ENCODE measurements around the gene SDK2.

Gene SDK2, protein sequence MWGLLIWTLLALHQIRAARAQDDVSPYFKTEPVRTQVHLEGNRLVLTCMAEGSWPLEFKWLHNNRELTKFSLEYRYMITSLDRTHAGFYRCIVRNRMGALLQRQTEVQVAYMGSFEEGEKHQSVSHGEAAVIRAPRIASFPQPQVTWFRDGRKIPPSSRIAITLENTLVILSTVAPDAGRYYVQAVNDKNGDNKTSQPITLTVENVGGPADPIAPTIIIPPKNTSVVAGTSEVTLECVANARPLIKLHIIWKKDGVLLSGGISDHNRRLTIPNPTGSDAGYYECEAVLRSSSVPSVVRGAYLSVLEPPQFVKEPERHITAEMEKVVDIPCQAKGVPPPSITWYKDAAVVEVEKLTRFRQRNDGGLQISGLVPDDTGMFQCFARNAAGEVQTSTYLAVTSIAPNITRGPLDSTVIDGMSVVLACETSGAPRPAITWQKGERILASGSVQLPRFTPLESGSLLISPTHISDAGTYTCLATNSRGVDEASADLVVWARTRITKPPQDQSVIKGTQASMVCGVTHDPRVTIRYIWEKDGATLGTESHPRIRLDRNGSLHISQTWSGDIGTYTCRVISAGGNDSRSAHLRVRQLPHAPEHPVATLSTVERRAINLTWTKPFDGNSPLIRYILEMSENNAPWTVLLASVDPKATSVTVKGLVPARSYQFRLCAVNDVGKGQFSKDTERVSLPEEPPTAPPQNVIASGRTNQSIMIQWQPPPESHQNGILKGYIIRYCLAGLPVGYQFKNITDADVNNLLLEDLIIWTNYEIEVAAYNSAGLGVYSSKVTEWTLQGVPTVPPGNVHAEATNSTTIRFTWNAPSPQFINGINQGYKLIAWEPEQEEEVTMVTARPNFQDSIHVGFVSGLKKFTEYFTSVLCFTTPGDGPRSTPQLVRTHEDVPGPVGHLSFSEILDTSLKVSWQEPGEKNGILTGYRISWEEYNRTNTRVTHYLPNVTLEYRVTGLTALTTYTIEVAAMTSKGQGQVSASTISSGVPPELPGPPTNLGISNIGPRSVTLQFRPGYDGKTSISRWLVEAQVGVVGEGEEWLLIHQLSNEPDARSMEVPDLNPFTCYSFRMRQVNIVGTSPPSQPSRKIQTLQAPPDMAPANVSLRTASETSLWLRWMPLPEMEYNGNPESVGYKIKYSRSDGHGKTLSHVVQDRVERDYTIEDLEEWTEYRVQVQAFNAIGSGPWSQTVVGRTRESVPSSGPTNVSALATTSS (N-terminal part only)

DNA sequence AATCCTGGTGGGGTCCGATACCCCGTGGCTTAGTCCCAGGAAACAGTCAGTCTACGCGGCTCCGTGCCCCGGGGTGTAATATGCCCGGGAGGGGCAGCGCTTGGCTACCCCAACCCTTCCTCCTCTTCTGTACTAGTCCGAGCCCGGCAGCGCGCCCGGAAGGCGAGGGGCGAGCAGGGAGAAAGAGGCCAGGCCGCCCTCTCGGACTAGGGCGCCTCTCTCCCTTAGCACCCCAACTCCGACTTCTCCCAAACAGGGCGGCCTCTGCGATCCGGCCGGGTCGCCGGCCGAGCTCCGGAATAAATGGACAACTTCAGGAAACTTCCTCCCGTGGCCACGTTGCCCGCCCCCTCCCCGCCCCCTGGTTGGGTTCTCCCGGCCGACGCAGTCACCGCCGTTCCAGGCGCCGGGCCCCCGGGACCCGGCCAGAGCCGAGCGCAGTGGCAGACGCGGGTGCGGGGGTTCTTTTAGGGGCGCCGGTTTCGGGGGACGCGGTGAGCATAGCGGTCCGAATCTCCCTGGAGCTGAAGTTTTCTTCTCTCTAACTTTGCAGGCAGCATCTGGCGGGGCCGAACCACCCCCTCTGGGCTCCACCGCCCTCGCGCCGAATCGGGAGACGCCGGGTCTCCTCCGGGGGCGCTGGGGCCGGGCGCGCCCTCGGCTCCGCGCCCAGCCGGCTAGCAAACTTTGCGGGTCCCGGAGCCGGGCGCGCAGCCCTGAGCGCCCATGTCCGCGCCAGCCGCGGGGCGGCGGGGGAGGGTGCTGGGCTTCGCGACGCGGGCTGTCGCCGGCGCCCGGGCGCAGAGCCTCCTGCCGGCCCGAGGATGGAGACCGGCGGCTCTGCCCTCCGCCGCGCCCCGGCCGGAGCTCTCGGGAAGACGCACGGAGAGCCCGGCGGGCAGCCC is at the start of gene SDK2:
TSS of gene SDK2 (minus strand) at position 301 of the 905 bp plus-strand sequence. CDS start 357 bp downstream, outside the sequence.
- DNase-seq, result peak; percentile 77

DNA sequence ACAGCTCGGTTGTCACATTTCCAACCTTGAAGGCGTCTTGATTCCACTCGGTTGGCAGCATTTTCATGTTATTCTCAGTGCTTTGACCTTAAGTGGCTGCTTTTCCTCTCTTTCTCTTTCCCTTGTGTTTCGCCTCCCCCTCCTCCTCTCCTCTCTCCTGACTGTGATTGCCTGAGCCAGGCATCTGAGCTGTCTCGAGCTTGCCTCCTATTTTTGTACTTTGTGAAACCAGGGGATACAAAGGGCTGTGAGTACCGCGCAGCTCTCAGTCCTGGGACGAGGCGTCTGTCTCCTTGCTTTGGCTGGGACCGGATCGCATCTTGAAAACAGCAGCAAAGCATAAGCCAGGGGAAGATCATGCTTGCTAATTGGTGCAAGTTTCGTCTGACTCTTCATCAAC is 48.8 kb upstream of the SDK2 start:
- DNase-seq, result no peak

DNA sequence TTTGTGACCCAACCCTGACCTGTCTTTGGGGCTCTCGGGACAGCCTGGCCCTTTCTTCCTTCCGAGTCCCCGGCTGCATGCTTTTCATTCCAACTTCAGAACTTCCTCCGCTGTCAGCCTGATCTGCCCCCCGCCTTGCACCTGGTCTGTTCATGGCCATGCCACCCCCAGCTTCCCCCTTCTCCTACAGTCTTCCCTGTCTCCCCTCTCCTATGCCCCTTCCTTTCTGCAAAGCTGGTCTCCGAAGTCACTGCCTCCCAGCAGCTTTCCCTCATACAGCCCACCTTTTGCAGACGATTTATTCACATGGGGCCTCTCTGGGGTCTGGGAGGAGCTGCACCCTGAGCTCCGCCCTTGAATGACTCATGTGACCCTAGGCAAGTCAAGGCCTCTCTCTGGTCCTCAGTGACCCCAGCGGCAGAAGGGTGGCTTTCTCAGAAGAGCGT is 47.1 kb upstream of the SDK2 start:
- no peak for DNase-seq

DNA sequence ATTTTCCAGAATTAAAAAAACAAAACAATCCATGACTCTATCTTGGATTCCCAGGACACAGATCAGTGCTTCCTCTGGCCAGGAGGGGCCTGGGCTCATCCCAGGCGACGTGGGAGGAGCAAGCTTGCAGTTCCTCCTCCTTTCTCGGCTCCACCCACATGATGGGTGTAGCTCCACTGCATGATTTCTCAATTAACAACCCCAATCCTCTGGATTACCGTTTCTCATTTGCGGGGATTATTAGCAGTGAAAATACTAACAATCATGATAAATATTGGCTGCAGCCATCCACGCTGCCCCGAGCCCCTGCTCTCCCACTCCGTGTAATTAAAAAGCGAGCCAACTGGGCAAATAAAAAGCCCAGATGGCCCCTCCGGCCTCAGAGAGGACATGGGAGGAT is 46.4 kb upstream of the SDK2 start:
- DNase-seq, result no peak

DNA sequence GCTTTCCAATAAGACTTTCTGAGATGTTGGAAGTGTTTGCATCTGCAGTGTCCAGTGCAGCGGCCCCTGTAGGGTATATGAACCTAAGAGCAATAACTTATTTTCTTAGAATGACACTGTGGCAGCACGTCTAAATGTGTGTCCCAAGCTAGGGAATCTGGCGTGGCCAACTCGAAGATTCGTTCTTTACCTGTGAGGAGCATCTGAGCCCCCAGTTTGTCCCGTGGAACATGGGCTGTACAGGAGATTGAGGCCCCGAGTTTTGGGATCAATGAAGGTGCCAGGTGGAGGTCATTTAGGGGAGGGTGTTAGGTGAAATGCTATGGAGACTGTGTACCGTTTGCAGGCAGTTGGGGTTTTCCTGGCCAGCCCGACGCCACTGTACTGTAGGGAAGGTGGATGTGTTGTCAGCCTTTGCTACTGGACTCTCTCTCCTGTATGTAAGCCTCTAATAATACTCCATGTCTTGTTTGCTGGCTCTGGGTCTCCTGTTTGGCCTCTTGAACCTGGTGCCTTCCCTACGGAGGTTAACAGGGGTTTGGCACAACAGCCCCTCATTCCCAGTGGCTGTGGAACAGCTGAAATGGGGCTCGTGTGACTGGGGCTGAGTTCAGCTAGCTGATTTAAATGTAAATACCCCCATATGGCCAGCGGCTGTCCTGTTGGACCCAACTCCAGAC is 45.5 kb upstream of the SDK2 start:
- no peak for DNase-seq

DNA sequence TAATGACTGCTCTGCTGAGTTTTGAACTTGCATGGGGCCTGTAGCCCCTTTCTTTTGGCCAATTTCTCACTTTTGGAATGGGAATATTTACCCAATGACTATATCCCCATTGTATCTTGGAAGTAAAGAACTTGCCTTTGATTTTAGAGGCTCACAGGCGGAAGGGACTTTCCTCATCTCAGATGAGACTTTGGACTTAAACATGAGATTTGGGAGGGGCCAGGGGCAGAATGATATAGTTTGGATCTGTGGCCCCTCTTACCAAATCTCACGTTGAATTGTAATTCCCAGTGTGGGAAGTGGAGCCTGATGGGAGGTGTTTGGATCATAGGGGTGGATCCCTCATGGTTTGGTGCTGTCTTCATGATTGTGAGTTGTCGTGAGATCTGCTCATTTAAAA is 42.7 kb upstream of the SDK2 start:
- no peak for DNase-seq

DNA sequence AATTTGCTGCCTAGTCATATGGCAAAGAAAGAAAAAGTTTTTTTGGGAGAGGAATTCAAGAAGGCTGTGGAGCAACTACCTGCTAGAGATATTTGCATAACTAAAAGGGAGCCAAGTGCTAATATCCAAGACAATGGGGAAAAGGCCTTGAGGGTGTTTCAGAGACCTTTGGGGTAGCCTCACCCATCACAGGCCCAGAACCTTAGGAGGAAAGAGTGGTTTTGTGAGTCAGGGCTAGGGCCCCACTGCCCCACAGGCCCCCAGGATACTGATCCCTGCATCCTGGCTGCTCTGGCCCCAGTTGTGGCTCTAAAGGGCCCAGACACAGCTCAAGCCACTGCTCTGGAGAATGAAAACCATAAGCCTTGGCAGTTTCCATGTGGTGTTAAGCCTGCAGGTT is 41.9 kb upstream of the SDK2 start:
- DNase-seq, result no peak

DNA sequence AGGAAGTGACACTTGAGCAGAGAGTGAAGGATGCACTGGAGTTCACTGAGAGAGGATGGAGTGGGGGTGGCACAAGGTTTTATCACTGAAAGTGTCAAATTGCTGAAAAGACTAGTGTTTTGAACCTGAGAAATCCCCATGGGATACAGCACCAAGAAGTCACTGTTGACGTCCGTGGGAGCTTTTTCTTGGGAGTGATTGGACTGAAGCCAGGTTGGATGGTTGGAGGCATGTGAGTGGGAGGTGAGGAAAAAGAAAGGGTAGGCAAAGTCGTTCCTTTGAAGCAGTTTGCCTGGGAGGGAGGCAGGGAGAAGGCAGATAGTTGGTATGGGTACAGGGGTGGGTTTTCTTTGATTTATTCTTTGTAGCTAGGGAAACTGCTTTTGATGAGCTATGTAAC is 39.9 kb upstream of the SDK2 start:
- DNase-seq, result no peak

DNA sequence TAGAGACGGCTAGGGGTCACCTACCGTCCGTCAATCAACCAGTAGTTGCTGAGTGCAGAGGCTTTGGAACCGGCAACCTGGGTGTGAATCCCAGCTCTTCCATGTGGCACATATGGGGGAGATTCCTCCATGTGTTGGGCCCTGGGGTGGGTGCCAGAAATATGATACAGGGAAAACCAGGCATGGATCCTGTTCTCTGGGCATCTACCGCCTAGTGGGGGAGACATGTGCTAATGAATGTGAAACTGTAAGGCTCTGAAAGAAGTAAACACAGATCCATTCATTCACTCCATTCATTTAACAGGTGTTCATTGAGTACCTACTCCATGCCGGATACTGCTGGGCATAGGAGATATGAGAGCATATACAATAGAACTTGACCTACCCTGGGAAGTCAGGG is 39.5 kb upstream of the SDK2 start:
- no peak for DNase-seq

DNA sequence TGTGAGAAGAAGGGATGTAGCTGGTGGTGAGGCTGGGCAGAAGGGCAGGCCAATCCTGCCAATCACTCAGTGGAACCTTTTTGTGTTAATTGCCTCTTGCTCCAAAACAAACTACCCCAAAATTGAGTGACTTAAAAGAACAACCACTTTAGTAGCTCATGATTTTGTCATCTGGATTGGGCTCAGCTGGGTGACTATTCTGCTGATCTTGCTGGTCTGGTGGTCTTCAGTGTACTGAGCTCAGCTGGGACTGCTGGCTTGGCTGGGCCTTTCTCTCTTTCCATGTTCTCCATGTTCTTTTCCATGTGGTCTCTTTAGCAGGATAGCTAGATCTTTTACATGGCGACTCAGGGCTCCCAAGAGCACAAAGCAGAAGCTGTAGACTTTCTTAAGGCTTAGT is 37.7 kb upstream of the SDK2 start:
- no peak for DNase-seq

DNA sequence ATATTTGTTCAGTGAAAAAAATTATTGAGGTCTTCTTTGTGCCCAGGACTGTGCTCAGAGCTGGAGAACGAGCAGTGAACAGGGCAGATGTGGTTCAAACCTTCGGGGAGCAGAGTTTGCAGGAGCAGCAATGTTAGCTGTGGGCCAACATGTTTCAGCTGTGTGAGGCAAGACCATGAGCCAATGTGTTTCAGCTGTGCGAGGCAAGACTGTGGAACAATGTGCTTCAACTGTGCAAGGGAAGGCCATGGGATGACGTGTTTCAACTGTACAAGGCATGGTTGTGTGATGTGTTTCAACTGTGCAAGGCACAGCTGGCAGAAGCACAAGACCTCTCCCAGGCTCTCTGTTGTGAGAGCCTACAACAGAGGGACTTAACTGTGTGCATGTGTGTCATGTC is 35.2 kb upstream of the SDK2 start:
- no peak for DNase-seq

DNA sequence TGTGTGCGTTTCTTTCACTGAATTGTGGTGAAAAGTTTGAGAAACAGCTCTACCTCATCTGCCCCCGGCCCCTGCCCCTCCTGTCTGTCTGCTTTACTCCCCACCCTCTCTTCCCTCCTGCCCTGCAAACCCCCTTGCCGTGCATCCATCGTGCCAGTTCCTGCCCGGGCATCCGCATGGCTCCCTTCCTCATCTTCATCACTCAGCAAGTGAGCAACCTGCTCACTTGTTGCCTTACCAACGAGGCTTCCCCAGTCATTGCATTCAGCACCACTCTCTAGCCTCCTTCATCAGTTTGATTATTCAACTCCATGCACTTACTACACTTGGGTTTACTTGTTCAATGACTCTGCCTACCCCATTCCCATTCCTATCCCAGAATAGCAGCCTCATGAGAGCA is 34.8 kb upstream of the SDK2 start:
- no peak for DNase-seq

DNA sequence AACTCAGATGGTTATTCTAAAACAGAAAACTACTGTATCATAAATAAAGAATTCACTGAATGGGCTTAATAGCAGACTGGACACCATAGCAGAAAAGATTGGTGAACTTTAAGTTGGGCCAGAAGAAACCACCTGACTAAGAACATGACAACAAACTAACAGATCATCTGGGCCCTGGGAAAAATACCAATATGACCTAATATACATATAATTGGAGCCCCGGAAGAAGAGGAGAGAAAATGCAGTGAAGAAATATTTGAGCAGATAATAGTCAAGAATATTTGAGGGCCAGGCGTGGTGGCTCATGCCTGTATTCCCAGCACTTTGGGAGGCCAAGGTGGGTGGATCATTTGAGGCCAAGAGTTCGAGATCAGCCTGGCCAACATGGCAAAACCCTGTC is 25.5 kb upstream of the SDK2 start:
- DNase-seq, result no peak

DNA sequence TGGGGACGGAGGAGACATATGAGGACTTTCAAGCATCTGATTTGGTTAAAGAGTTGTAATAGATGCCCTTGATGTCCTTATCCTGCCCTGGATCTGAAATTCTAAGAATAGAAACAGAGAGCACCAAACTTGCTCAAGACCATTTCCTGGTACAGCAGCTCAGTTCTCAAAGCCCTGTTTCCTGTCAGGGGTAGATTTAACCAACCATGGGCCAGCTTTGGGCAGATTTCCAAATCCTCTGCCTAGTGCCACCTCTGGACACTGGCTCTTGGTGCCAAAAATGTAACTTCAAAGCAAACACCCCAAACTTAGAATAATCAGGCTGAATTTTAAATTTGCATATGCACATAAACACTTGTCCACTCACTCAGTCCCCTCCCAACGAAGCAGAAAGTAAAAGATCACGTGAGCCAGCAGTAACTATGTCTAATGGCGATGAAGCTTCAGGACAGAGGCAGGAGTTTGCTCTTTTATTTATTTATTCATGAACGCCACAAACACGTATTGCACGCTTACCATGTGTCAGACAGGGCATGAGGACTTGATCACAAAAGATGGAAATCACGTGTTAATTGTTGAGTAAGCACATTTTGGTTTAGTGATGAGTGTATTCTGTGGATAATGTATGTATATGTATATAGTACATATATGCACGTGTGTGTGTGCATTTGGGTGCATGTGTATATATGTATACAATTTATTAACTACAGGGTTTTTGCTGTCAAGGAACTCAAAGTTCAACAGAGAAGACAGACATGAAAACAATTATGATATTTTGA is 23.1 kb upstream of the SDK2 start:
- DNase-seq, result no peak

DNA sequence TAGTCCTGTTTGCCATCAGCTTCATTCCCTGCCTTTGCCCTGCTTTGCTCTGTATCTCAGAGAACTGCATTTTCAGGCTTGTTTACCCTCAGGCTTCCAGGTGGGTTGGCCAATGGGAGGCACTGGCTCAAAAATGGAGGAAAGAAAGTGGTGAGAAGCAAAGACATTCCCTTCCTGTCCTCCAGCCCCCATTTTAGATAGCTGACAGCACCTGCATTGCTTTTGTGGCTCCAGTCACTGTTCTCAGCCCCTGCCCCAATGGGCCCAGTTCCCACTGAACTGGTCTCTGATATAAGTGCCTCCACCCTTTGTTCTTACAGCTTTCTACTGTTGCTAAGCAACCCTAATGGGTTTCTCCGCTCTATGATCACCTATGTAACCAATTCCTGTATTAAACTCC is 19.4 kb upstream of the SDK2 start:
- DNase-seq, result no peak

DNA sequence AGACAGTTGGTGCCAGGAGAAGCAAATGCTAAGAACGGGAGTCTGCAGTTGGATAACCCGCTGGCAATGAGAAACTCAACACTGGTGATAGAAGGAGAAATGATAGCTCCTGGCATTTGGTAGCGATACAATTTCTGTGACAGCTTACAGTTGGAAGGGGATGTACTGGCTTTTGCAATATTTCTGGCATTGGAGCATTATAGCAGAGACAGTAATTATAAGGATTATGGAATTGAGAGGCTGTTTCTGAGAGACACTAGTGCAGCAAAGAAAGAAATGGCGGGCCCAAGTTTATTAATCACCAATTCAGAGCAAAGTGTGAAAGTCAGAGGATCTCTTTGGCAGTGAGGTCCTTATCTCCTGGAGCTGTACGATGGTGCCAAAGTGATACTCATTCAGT is 16.1 kb upstream of the SDK2 start:
- no peak for DNase-seq

DNA sequence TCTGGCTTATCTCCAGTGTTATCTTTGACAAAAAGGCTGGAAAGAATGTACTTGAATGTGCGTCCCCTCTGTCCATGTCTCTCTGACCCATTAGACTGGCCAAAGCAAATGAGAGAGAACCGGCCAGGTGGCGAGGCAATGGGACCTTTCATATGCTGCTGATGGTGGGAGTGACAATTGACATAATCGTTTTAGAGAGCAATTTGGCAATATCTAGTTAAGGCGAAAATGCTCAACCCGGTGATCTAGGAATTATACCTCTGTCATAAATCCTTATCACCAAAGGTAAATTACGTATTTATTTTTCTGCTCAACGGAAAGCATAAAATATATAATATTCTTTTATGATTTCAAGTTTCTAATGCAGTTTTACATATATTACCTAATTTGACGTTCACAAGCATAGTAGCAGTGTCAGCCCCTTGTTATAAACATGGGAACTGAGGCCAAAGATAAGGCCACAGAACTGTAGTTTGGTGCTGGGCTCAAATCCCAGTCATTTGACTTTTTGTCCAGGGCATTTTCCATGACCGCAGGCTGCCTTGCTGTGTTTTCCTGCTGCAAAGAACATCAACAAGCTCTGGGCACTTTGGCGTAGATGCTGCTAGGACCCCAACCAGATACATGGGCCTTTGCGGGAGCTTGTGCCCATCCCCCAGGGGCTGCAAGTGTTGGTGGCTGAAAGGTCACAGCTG is 14.7 kb upstream of the SDK2 start:
- no peak for DNase-seq

DNA sequence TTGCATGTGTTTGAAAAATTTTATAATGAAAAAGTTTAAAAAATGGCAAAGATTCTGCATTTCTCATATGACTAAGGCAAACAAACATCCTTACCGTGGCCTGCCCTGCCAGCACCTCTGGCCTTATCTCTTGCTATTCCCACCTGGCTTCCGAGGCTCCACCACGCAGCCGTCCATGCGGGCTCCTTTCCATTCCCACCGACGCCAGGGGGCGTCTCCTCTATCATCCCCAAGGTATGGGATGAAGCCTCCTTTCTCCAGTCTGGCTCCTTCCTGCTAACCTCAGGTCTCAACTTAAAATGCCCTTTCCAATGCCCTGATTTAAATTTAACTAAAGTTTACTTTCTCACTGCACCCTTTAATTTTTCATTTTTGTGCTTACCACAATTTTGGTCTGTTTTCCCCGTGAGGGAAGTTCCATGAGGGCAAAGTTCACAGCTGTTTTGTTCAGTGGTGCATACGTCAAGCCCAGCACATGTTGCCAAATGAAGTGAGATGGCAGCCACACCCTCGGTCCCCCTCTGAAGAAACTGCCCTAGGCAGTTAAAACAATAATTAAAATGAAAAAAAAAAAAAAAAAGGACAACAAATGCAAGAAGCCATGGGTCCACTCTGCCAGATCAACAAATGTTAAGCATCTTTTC is 13.3 kb upstream of the SDK2 start:
- DNase-seq, result no peak

DNA sequence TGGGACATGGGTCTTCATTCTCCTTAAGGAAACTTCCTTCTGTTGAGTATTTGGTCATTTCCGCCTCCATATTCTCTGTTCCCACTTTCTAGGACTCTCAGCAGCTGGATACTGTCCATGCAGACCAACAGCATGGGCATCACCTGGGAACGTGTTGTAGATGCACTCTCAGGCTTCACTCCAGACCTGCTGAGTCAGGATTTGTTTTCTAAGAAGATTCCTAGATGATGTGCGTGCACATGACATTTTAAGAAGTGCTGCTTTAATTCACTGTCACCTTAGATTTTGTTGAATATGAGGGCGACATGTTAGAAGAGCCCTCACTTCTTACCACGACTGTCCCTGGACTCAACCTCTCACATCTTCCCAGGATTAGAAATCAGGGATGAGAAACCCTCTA is 10.0 kb upstream of the SDK2 start:
- DNase-seq, result no peak

DNA sequence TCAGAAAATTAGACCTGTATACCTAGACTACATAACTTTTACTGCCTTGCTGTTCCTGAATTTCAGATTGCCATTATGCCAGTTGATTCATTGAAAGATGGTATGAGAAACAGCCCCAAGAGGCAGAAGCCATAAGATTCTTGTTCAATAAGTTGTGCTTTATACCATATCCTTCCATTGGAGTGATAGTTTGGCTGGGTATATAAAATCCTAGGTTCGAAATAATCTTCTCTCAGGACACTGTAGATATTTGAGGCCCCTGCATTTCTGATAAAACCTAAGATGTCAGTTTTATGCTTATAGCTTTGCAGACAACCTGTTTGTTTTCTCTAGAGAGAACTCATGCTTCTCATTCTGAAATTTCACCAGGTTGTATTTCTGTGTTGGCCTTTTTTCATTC is 9.6 kb upstream of the SDK2 start:
- no peak for DNase-seq

Measured in right forelimb (tissue), 1 donor.